ENCODE results near the gene NEUROG3. TPM values are rescaled to one million over a fixed set of nuclear protein-coding genes. Genes with fewer than 3 reads are reported as not detected.

The NEUROG3 gene
- total RNA-seq, 1 donor from 2014 or later: not detected

Other genes starting within 250 kb of the NEUROG3 start
- 0.10 TPM for gene TACR2, start 156.5 kb downstream of the NEUROG3 start, total RNA-seq
- gene TSPAN15, start 122.0 kb downstream of the NEUROG3 start, total RNA-seq: 23.4 TPM
- 1.7 TPM for gene FAM241B, start 56.8 kb upstream of the NEUROG3 start, total RNA-seq
- gene COL13A1, start 228.5 kb upstream of the NEUROG3 start, total RNA-seq: 10.1 TPM